Frontal cortex (tissue), 4 donors: ENCODE results near the gene EXOC6B. TPM values are rescaled to one million over a fixed set of nuclear protein-coding genes. Genes with fewer than 3 reads are reported as not detected.

Source experiments
- DNase-seq, 2 donors: peaks; one replicate each; pipeline ENCODE4 v3.0.0; 2012; ENCODE audit warnings: low spot score in 2 of 2
- FAIRE-seq: peaks from 2 replicates; lab custom pipeline; 2012; peaks lifted over from hg19 to GRCh38; lab: Jason Lieb, UNC
- total RNA-seq: library from RNA; depleted of rRNA; stranded (reverse); fragments of >200 nt; gene quantifications from one replicate; pipeline ENCODE4 v1.2.3, GENCODE V29; 2014
- donor health status: control.
- donor health status: control.
- donor health status: control.

Gene EXOC6B
- total RNA-seq, 1 donor from 2014 or later = 232 TPM

DNA sequence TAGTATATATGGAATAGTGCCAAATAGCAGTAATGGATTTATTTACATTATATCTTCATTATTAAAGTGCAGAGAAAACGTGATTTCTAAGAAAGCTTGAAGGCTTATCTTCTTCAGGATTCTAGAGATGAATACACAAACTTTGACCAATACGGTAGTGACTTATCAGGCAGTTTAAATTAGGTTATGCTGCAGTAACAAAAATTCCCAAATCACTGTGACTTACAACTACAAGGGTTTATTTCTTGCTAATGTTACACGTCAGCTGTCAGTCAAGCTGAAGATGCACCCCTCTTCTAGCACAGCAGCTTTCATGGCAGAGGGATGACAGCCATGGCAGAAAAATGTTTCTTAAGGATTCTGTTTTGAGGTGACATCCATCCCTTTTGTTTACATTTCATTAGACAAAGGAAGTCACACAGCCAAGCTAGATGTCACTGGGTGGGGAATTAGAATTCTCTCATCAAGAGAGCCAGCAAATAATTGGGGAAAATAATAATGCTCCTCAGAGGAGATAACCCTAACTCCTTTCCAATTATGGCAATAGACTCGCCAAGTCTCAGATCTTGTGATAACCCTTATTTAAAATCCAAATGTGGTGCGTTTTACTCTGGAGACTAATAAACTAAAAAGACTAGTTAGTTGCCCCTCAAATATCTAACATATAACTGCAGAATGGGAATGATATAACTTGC lies 409.9 kb downstream of the EXOC6B start:
- FAIRE-seq (no peak), DNase-seq (no peak)

GRCh38 chr2:72415241-72415661 lies 410.6 kb downstream of the EXOC6B start:
- no peak for FAIRE-seq
- DNase-seq = no peak

- no peak for DNase-seq
- FAIRE-seq = no peak
These were observed 411.6 kb downstream of the EXOC6B start for GRCh38 chr2:72414137-72414760.

GRCh38 chr2:72413716-72414115 lies 412.1 kb downstream of the EXOC6B start:
- no peak for FAIRE-seq
- DNase-seq = no peak

- FAIRE-seq = no peak
- DNase-seq = no peak
These were observed 413.6 kb downstream of the EXOC6B start for GRCh38 chr2:72412214-72412613.

DNA sequence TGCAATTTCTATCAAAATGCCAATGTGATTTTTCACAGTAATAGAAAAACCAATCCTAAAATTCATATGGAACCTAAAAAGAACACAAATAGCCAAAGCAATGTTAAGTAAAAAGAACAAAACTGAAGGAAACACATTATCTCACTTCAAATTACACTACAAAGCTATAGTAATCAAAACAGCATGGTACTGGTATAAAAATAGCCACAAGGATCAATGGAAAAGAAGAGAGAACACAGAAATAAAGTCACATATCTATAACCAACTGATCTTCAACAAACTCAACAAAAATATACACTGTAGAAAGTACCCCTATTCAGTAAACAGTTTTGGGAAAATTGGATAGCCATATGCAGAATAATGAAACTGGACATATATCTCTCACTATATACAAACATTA lies 426.0 kb downstream of the EXOC6B start:
- no peak for FAIRE-seq

GRCh38 chr2:72395096-72395495 lies 430.7 kb downstream of the EXOC6B start:
- DNase-seq (no peak), FAIRE-seq (no peak)

More for the DNA sequence above, 426.0 kb downstream of the EXOC6B start:
- DNase-seq = no peak

- DNase-seq (no peak), FAIRE-seq (no peak)
These were observed 431.2 kb downstream of the EXOC6B start for GRCh38 chr2:72394541-72395070.

DNA sequence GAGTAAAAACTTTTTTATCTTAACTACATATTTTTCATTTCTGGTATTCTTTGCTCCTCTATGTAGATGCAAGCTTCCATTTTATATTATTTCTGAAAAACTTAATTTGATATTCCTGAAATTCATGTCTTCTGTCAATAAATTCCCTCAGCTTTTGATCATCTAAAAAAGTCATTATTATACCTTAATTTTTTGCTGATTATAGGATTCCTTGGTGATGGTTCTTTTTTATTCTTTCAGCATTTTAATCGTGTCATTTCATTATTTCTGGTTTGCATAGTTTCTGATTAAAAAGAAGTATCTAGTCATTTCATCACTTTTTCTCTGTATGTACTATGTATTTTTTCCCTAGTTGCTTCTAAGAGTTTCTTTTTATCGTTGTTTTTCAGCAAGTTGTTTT lies 436.4 kb downstream of the EXOC6B start:
- DNase-seq (no peak), FAIRE-seq (no peak)

DNA sequence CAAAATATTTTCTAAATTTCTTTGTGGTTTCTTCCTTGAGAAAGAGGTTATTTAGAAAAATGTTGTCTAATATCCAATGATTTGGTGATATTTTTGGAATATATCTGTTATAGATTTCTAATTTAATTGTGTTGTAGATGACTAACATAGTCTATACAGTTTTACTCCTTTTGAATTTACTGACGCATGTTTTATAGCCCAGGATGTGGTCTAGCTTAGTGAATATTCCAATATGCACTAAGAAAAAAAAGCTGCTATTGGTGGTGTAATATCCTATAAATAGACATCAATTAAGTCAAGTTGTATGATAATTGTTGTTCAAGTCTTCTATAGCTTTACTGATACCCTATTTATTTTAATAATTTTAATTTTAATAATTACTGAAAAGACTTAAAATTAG lies 437.6 kb downstream of the EXOC6B start:
- FAIRE-seq (no peak), DNase-seq (no peak)

GRCh38 chr2:72386288-72386687 lies 439.5 kb downstream of the EXOC6B start:
- no peak for FAIRE-seq

GRCh38 chr2:72378753-72379348 lies 447.0 kb downstream of the EXOC6B start:
- no peak for DNase-seq
- no peak for FAIRE-seq

More at GRCh38 chr2:72386288-72386687, 439.5 kb downstream of the EXOC6B start:
- no peak for DNase-seq

GRCh38 chr2:72367530-72368225 lies 458.2 kb downstream of the EXOC6B start:
- FAIRE-seq (no peak), DNase-seq (no peak)

DNA sequence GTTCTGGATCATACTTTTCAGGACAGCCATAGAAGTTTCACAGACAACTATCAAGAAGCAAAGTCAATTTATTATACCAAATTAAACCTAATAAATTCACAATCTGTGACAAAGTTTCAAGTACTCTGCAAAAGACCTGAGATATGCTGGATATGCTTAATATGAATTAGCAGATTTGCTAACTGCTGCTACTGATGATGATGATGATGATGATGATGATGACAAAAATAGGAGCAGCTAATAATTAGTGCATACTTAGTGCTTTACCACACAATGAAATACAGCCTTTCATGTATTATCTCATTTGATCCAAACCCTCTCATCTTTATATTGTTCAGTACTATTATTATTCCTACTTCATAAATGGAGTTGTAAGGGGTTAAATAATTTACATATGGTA lies 462.4 kb downstream of the EXOC6B start:
- FAIRE-seq (no peak), DNase-seq (no peak)

DNA sequence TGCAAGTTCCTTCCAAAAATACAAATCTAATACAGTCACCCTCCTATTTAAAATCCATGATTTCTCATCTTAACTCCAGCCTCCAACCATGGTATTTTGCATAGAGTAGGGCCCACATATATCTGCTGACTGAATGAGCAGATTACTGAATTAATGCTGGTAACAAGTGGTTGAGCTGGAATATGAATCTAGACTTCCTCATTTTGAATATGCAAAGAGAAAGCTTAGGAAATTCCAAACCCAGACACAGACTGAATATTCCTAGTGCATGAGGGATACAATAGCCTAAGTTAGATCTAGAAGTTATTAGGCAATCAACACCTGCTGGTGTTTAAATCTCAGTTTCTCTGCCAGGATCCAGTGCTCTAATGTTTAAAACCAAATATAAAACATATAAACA lies 463.1 kb downstream of the EXOC6B start:
- FAIRE-seq (no peak), DNase-seq (no peak)

GRCh38 chr2:72361521-72361920 lies 464.3 kb downstream of the EXOC6B start:
- FAIRE-seq = no peak
- DNase-seq = no peak

- FAIRE-seq (no peak), DNase-seq (no peak)
These were observed 464.8 kb downstream of the EXOC6B start for GRCh38 chr2:72361042-72361441.

DNA sequence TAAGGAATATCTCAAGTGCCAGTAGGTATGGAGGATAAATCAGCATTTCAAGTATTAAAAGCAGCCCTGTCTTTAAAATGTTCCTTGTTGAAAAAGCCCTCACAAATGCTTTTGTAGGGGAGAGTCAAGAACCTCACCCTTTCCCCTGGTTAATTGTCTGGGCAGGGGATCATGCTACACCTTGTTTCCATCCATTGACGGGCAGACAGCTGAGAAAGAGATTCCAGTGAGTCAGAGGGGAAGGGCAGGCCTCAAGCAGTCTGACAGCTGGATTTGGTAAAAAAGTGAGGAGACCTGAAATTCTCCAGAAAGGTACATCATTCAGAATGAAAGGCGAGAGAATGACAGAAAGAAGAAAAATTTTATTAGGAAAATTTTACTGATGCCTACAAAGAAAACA lies 475.0 kb downstream of the EXOC6B start:
- DNase-seq (no peak), FAIRE-seq (no peak)

GRCh38 chr2:72349016-72349415 lies 476.8 kb downstream of the EXOC6B start:
- DNase-seq = no peak
- no peak for FAIRE-seq

DNA sequence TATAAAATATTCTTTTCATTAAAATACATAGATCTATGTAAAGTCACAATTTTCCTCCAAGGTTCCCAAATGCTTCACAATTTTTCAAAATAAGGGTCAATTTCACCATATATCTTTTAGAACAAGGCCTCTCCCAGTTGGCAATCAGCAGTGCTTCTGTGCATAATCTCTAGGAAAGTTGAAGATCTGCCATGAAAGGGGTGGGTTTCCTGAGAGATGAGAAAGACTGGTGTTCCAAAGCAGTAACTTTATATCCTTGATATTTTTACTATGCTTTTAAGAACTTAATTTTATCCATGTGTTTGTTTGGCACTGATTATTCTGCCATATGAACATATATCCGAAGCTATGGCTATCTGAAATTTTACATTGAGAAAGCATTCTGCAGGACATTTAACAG lies 478.8 kb downstream of the EXOC6B start:
- DNase-seq = no peak
- FAIRE-seq = no peak

GRCh38 chr2:72341639-72342038 lies 484.2 kb downstream of the EXOC6B start:
- FAIRE-seq = no peak

More at GRCh38 chr2:72341639-72342038, 484.2 kb downstream of the EXOC6B start:
- no peak for DNase-seq
